GM18951 (cell line): ENCODE measurements around the gene NDN.
"Not testable (repeated sequence)": the region's sequence is repeated elsewhere in the genome, so short reads cannot be mapped to it uniquely, and the experiment has no call there.

Experiments used
- POLR2A ChIP-seq: IDR thresholded peaks from 4 replicates; pipeline ENCODE4 v1.6.1; 2011; ENCODE audit warnings: mild to moderate bottlenecking; ENCODE audit not compliant: insufficient read length, insufficient read depth; ENCODE audit errors: extremely low read depth
- in situ Hi-C: fragments of 300-500 bp; cut with MboI; formaldehyde crosslinking; loops from one replicate; pipeline ENCODE4 v1.12.0; 2022; ENCODE audit warnings: low sequenced_read_pairs, mixed read lengths, inconsistent platforms; ENCODE audit not compliant: unreplicated experiment

The NDN gene, protein sequence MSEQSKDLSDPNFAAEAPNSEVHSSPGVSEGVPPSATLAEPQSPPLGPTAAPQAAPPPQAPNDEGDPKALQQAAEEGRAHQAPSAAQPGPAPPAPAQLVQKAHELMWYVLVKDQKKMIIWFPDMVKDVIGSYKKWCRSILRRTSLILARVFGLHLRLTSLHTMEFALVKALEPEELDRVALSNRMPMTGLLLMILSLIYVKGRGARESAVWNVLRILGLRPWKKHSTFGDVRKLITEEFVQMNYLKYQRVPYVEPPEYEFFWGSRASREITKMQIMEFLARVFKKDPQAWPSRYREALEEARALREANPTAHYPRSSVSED

GRCh38 chr15:23687143-23687470 is at the start of gene NDN:
Gene NDN (minus strand): TSS chr15:23687305. CDS start chr15:23687217, 88 bp downstream.
- TF ChIP-seq POLR2A, result no peak
- in situ Hi-C loops, result no loop called here

DNA sequence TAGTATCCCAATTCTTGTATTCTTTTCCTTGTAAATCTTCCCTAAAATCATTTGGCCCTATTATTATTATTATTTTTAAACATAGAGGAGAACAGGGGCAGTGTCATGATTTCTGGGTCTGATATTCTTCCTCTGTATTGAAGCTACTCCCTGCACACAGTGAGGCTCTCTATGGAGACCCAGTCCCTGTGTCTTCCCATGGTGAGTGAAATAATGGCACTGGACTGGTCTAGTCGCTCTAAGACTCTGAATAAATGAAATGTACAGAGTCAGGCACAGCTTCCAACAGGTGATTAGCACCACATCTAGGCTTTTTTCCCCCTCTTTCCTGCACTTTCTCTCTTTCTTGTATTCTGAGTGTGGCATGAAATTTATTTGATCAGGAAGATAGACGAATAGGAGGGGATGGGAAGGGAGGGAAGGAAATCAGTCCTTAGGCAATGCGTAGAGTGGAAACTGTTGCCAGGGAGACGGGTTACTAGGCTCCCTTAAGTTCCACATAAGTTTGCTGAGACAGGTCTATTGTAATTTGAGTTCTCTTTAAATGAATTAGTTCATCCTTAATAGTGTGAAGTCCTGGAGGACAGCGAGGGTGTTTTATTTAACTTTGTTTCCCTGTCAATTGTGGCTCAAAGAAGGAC is 49.0 kb upstream of the NDN start:
- in situ Hi-C loops, result no loop called here
- TF ChIP-seq POLR2A, result no peak

- TF ChIP-seq POLR2A, result no peak
- in situ Hi-C loops, result no loop called here
Measured at GRCh38 chr15:23734862-23735261, 47.8 kb upstream of the NDN start.

DNA sequence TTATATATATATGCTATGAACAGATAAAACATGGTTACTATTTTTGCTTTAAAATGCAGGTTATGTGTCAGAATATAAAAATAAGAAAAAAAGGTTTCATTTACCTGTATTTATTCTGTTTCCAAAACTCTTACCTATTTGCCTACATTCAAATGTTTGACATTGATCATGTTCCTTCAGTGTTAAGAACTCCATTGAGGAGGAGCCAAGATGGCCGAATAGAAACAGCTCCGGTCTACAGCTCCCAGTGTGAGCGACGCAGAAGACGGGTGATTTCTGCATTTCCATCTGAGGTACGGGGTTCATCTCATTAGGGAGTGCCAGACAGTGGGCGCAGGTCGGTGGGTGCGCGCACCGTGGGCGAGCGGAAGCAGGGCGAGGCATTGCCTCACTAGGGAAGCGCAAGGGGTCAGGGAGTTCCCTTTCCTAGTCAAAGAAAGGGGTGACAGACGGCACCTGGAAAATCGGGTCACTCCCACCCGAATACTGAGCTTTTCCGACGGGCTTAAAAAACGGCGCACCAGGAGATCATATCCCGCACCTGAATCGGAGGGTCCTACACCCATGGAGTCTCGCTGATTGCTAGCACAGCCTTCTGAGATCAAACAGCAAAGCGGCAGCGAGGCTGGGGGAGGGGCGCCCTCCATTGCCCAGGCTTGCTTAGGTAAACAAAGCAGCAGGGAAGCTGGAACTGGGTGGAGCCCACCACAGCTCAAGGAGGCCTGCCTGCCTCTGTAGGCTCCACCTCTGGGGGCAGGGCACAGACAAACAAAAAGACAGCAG is 27.0 kb upstream of the NDN start:
- in situ Hi-C loops, result not testable (repeated sequence)

DNA sequence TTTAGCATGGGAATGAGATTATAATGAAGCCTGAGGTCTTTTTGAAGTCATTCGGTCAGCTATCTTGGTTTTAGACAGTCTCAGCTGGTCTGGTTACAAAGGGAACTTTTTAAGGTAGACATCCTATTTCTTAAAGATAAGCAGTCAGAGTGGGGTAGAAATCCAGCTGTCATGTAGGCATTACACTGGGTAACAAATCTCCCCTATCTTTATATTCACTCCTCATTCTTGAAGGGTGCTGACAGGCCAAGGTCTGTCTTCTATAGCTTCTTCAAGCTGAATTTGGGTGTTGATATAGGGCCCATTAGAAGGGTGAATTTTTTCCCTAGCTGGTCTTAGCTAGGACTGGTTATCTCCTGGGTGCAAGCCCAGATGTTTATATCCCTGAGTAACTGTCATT is 21.2 kb upstream of the NDN start:
- TF ChIP-seq POLR2A, result no peak
- in situ Hi-C loops, result no loop called here

- in situ Hi-C loops, result no loop called here
- TF ChIP-seq POLR2A, result no peak
Measured at GRCh38 chr15:23695282-23695681, 8.2 kb upstream of the NDN start.

GRCh38 chr15:23694592-23694991 is 7.5 kb upstream of the NDN start:
- no peak for TF ChIP-seq POLR2A
- in situ Hi-C loops, result no loop called here

DNA sequence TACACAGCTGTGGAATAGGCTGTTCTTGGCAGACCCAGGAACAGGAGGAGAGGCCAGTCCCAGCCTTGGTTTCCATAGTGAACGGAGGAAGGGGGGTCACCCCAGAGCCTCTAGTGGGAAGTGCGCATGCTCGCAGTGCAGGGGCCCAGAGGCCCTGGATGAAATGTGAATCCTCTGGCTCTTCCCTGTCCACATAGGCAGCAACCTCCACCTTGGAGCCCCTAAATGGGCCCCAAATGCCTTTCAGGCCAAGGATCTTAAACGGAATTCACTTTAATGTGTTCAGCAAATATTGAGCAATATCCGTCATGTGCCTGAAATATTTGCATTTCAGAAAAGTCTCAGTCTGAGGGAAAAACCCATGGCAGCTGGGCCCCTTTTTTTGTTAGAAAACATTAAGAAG is 3.3 kb upstream of the NDN start:
- no peak for TF ChIP-seq POLR2A
- in situ Hi-C loops, result no loop called here

DNA sequence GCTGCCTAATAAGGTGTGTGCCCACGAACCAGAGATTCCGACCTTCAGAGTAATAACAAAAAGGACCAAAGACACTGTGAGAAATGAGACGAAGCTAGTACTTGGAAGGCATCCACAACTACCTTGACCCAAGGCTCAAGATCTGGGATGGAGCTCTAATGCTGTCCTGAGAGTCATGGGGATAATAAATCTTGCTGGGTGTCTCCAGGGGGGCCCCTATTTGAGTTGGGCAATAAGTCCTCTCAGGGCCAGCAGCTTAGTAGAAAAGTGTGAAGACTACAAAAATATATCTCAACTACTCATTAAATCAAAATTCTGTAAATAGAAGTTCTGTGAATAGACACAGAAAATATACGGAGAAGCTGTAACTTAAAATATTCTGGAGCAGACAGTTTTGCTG is 2.9 kb upstream of the NDN start:
- no peak for TF ChIP-seq POLR2A
- in situ Hi-C loops, result no loop called here

GRCh38 chr15:23686466-23687142 is 501 bp downstream of the NDN start:
- in situ Hi-C loops, result no loop called here
- TF ChIP-seq POLR2A, result no peak

DNA sequence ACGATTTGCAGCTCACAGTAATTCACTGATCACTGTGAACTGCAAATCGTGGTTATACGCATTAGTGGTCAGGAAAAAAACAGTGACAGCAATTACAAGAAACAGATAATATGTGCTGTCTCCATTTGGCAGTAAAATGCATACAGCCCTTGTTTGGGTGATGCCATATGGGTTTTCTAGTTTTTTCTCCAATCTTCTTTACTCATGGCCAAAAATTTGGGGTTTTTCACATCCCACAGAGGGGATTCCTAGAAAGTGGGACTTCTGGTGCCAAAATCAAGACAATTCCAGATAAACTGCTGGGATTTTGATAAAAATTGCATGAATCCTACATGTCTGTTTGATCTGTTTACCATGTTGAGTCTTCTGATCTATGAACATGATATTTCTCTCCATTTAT is 15.6 kb downstream of the NDN start:
- in situ Hi-C loops, result no loop called here
- TF ChIP-seq POLR2A, result no peak

GRCh38 chr15:23670970-23671369 is 16.1 kb downstream of the NDN start:
- TF ChIP-seq POLR2A, result no peak
- in situ Hi-C loops, result no loop called here

DNA sequence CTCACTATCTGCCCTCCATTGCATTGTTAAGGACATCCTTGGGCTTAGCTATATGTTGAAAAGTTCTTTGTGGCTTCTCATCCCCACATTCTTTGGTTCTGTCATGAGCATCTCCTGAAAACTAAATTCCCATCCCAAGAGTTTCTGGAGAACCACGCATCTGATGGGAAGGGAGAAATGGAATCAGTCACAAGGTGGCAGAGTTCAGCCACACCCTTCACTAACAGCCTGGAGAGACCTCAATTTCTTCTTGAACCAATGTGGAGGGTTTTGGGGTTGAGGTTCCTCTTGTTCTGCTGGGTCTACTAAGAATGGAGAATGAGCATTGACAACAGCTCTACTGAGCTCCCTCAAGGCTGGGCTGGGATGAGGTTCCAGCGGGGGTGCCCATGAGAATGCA is 23.9 kb downstream of the NDN start:
- no peak for TF ChIP-seq POLR2A
- in situ Hi-C loops, result no loop called here

- in situ Hi-C loops, result no loop called here
Measured at GRCh38 chr15:23648920-23649515, 38.1 kb downstream of the NDN start.

More at GRCh38 chr15:23648920-23649515, 38.1 kb downstream of the NDN start:
- TF ChIP-seq POLR2A, result no peak
